Epithelial cell of proximal tubule (primary cell): ENCODE data around the gene ABL2. TPM values are rescaled to one million over a fixed set of nuclear protein-coding genes. Genes with fewer than 3 reads are reported as not detected.
A peak's percentile ranks its signal among the peaks of the same experiment; 100 is the strongest.
"Not testable (repeated sequence)": the region's sequence is repeated elsewhere in the genome, so short reads cannot be mapped to it uniquely, and the experiment has no call there.

Experiments
- DNase-seq: peaks from one replicate; pipeline ENCODE4 v3.0.0-alpha.2; 2011; ENCODE audit warnings: low read depth
- H3K4me3 ChIP-seq: 2 replicates; pipeline ENCODE4 v1.5.1; 2011; ENCODE audit warnings: low read depth, mild to moderate bottlenecking, low read length
- total RNA-seq: library from RNA; depleted of rRNA; stranded (reverse); fragments of >200 nt; gene quantifications from 2 replicates; pipeline ENCODE4 v1.2.3, GENCODE V29; 2015
- TF ChIP-seq, protein P1 (sequence below): conservative IDR thresholded peaks from 2 replicates; pipeline ENCODE4 v1.5.1; 2012; ENCODE audit warnings: low read depth, mild to moderate bottlenecking, low read length

The ABL2 gene
- total RNA-seq = 12.2 and 15.6 TPM in 2 replicates

DNA sequence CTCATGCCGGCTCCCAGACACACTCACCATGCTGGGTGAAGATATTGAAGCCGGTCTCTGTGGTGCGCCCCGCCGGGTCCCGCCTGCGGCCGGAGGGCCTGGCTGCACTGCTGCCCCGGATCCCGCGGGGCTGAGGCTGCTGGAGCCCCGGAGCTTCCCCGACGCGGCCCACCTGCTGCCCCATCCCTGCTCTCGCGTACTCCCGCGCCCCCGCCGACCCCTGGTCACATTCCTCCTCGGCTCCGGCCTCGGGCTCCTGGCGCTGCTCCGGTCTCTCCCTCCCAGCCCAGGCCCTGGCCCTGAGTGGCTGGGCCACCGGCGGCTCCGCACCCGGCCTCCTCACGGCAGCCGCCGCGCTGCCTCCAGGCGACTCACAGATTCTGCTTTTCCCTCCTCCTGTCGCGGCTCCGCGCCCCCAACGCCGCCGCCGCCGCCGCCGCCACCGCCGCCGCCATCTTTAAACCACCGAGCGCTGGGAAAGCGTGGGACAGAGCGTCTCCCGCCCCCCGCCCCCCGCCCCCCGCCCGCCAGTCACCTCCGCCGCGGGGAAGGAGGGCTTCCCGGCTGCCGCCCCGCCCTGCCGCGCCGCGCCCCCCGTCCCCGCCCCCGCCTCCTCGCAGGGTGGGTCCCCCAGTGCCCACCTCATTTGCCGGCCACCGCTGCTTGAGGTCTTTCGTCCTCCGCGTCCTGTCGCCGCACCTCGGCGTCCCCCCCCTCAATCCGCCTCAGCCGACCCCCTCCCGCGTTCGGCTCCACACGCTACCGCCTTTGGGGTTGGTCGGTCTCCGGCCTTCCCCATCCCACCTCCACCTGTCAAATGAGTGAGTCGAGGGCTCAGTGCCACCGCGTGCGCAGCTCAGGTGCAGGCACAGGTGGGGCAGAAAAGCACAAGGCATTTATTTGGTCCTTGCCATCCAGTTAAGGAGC lies at the start of gene ABL2:
TSS of gene ABL2 (minus strand) at position 464 of the 927 bp plus-strand sequence. CDS start at position 184, 280 bp downstream.
- peak within 1 kb of the TSS; percentile 69 for H3K4me3 ChIP-seq
- DNase-seq = no peak
- TF ChIP-seq, protein P1, sequence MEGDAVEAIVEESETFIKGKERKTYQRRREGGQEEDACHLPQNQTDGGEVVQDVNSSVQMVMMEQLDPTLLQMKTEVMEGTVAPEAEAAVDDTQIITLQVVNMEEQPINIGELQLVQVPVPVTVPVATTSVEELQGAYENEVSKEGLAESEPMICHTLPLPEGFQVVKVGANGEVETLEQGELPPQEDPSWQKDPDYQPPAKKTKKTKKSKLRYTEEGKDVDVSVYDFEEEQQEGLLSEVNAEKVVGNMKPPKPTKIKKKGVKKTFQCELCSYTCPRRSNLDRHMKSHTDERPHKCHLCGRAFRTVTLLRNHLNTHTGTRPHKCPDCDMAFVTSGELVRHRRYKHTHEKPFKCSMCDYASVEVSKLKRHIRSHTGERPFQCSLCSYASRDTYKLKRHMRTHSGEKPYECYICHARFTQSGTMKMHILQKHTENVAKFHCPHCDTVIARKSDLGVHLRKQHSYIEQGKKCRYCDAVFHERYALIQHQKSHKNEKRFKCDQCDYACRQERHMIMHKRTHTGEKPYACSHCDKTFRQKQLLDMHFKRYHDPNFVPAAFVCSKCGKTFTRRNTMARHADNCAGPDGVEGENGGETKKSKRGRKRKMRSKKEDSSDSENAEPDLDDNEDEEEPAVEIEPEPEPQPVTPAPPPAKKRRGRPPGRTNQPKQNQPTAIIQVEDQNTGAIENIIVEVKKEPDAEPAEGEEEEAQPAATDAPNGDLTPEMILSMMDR = no peak

DNA sequence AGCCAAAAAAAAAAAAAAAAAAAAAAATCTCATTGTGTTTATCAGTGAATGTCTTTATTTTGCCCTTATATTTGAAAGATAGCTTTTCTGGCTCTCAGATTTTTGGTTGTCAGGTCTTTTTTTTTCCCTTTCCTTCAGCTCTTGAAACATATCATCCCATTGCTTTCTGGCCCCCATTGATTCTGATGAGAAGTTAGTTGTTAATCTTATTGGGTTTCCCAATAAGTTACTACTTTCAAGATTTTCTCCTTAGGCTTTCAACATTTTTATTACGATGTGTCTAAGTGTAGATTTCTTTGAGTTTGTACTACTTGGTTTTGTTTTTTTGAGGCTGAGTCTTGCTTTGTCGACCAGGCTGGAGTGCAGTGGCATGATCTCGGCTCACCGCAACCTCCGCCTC lies 49.4 kb upstream of the ABL2 start:
- no peak overlapping the region for H3K4me3 ChIP-seq
- DNase-seq = no peak
- TF ChIP-seq, protein P1 = no peak

- not testable (repeated sequence) for H3K4me3 ChIP-seq, DNase-seq
Measured at GRCh38 chr1:179274424-179274823, 44.9 kb upstream of the ABL2 start.

- H3K4me3 ChIP-seq = no peak overlapping the region
- TF ChIP-seq, protein P1 = no peak
- no peak for DNase-seq
Measured at GRCh38 chr1:179269071-179269470, 39.6 kb upstream of the ABL2 start.

- H3K4me3 ChIP-seq = no peak overlapping the region
- DNase-seq = no peak
- TF ChIP-seq, protein P1 = no peak
Measured at GRCh38 chr1:179264507-179264906, 35.0 kb upstream of the ABL2 start.

GRCh38 chr1:179263121-179263520 lies 33.6 kb upstream of the ABL2 start:
- no peak overlapping the region for H3K4me3 ChIP-seq
- TF ChIP-seq, protein P1 = no peak
- DNase-seq = no peak

DNA sequence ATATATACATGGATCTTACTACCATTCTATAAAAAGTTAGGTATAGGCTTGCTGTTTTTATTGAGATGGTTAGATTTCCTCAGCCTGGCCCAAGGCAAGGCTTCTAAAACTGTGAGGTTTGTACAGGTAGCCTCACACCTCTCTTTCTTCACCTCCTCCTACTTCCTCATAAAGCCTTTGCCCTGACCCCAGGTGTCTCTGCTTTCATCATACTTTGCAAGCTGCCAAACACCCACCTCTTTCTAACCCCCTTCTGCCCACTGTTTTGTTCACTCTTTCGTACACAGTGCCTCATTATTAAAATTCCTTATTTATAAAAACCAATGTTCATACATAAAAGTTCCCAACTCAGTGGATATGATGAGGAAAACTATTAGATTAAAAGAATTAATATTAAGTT lies 32.7 kb upstream of the ABL2 start:
- TF ChIP-seq, protein P1 = no peak
- H3K4me3 ChIP-seq = no peak overlapping the region
- DNase-seq = no peak
